Kidney (tissue), 14 donors: ENCODE results near the gene DPM2. TPM values are rescaled to one million over a fixed set of nuclear protein-coding genes. Genes with fewer than 3 reads are reported as not detected.

Experiments
- DNase-seq, 5 donors: peaks; one replicate each; pipeline ENCODE4 v3.0.0-alpha.2; 2013 to 2020
- FAIRE-seq: peaks from 2 replicates; lab custom pipeline; 2012; peaks lifted over from hg19 to GRCh38; lab: Jason Lieb, UNC
- H3K27ac ChIP-seq, 2 donors: one replicate each; pipeline ENCODE4 v1.7.0; 2013; ENCODE audit warnings: low read depth in 2 of 2, low read length in 2 of 2, inconsistent platforms in 1 of 2
- H3K27me3 ChIP-seq: one replicate; pipeline ENCODE4 v1.7.1; 2013; ENCODE audit warnings: low read length, inconsistent platforms; ENCODE audit not compliant: control insufficient read depth, insufficient read depth
- H3K36me3 ChIP-seq, 3 donors: one replicate each; pipeline versions ENCODE4 v1.7.0 to v1.7.1; 2013; ENCODE audit warnings: low read length in 3 of 3, control low read depth in 1 of 3, inconsistent platforms in 1 of 3; ENCODE audit not compliant: insufficient read depth in 3 of 3, control insufficient read depth in 2 of 3
- H3K4me1 ChIP-seq, 3 donors: one replicate each; pipeline versions ENCODE4 v1.7.0 to v1.7.1; 2013; ENCODE audit warnings: low read length in 3 of 3, inconsistent platforms in 1 of 3, low read depth in 1 of 3; ENCODE audit not compliant: control insufficient read depth in 2 of 3, insufficient read depth in 2 of 3
- H3K4me3 ChIP-seq, 3 donors: one replicate each; pipeline versions ENCODE4 v1.7.0 to v1.8.1; 2013; ENCODE audit warnings: low read length in 3 of 3, control low read depth in 1 of 3, inconsistent platforms in 1 of 3
- H3K9ac ChIP-seq, 3 donors: one replicate each; pipeline versions ENCODE4 v1.7.0 to v1.7.1; 2013; ENCODE audit warnings: low read length in 3 of 3, control low read depth in 1 of 3, inconsistent platforms in 1 of 3
- H3K9me3 ChIP-seq, 3 donors: one replicate each; pipeline versions ENCODE4 v1.7.0 to v1.7.1; 2013; ENCODE audit warnings: low read length in 3 of 3, control low read depth in 1 of 3, inconsistent platforms in 1 of 3; ENCODE audit not compliant: control insufficient read depth in 2 of 3, insufficient read depth in 1 of 3
- CTCF ChIP-seq: IDR thresholded peaks from 3 replicates; pipeline ENCODE4 v1.5.1; 2012; ENCODE audit warnings: mild to moderate bottlenecking, moderate library complexity, borderline replicate concordance; ENCODE audit not compliant: insufficient read depth; ENCODE audit errors: extremely low read depth
- intact Hi-C: fragments of 100-400 bp; cut with DNase I; formaldehyde crosslinking; loops from one replicate; pipeline ENCODE4 v1.11.1; 2022
- polyA plus RNA-seq: library from polyadenylated mRNA; stranded (reverse); fragments of 350-450 nt; fragmentation: Illumina TruSeq; extraction: RNeasy Lipid Tissue Mini Kit (QIAGEN cat#74804); gene quantifications from one replicate; pipeline ENCODE4 v1.2.3, GENCODE V29; 2014; ENCODE audit warnings: low read depth, low replicate concordance; ENCODE audit not compliant: insufficient read depth
- total RNA-seq: library from RNA; stranded (reverse); fragmentation: NEBNext Ultra II Directional; extraction: Animal tissue kit (Norgen Biotek cat#: 25700); gene quantifications from one replicate; pipeline ENCODE4 v1.2.1, GENCODE V29; 2021
- donor health status: control.
- donor health status: control.
- donor health status: control.
- donor health status: control.
- donor health status: control.
- donor health status: DM: yes; HTN: yes; CAD: no.
- donor health status: Normal renal cell carcinoma (clear cell type).

Gene DPM2
- total and polyA plus RNA-seq, 2 donors from 2014 or later = 42.8 to 70.0 TPM

DNA sequence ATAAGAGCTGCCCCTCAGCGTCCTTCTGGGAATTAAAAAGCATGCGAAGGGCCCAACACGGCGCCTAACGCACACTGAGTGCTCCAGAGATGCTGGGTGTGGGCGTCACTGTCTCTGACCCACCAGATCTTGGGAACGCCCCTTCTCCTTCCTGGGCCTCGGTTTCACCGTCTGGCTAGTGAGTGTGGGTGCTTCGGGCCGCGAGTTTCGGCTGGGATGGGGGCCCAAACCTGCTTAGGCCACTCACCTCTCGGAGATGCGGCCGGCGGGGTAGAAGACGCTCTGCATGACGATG lies 10.8 kb downstream of the DPM2 start:
- DNase-seq (no peak), FAIRE-seq (no peak)
- Histone ChIP-seq H3K36me3 (no peaks in the 10 kb centered on the region), H3K27me3 (peaks cover 4% of the 10 kb centered on the region), H3K4me3 (no peak overlapping the region), H3K27ac (no peak overlapping the region), H3K9ac (no peak overlapping the region), H3K4me1 (peaks cover 0 to 26% (median 0%) of the 10 kb centered on the region in 3 donors), H3K9me3 (no peaks in the 10 kb centered on the region)
- intact Hi-C loops = no loop called here
- no peak for TF ChIP-seq CTCF

- TF ChIP-seq CTCF = no peak
- no peaks in the 10 kb centered on the region for H3K36me3 ChIP-seq
- H3K4me1 ChIP-seq = peaks cover 0 to 27% (median 0%) of the 10 kb centered on the region in 3 donors
- FAIRE-seq (no peak), DNase-seq (no peak)
- no peak overlapping the region for H3K9ac ChIP-seq
- intact Hi-C loops = no loop called here
- H3K9me3 ChIP-seq = no peaks in the 10 kb centered on the region
- H3K27me3 ChIP-seq = peaks cover 4% of the 10 kb centered on the region
- H3K27ac ChIP-seq = no peak overlapping the region
- no peak overlapping the region for H3K4me3 ChIP-seq
Observed at GRCh38 chr9:127925959-127926905, 11.4 kb downstream of the DPM2 start.

- H3K9me3 ChIP-seq = no peaks in the 10 kb centered on the region
- FAIRE-seq = no peak
- intact Hi-C loops = loop anchor here (5.0 kb wide), 1 partner anchor 333 kb away; no protein-coding TSS in a partner anchor
- no peak overlapping the region for H3K4me3 ChIP-seq
- no peaks in the 10 kb centered on the region for H3K36me3 ChIP-seq
- peaks cover 3% of the 10 kb centered on the region for H3K27me3 ChIP-seq
- TF ChIP-seq CTCF = no peak
- DNase-seq = peak in 1 of 5 donors; percentile 68
- H3K4me1 ChIP-seq = peaks cover 0 to 19% (median 0%) of the 10 kb centered on the region in 3 donors
- no peak overlapping the region for H3K27ac ChIP-seq
- no peak overlapping the region for H3K9ac ChIP-seq
Observed at GRCh38 chr9:127924736-127925444, 12.8 kb downstream of the DPM2 start.
